Nucleus accumbens (tissue), 56 donors: ENCODE results near the gene PON2.
"Not testable (repeated sequence)": the region's sequence is repeated elsewhere in the genome, so short reads cannot be mapped to it uniquely, and the experiment has no call there.

ENCODE experiments used
- DNase-seq, 56 donors: peaks; one replicate each; lab custom pipeline; 2025; lab: John Stamatoyannopoulos, UW

Gene PON2

DNA sequence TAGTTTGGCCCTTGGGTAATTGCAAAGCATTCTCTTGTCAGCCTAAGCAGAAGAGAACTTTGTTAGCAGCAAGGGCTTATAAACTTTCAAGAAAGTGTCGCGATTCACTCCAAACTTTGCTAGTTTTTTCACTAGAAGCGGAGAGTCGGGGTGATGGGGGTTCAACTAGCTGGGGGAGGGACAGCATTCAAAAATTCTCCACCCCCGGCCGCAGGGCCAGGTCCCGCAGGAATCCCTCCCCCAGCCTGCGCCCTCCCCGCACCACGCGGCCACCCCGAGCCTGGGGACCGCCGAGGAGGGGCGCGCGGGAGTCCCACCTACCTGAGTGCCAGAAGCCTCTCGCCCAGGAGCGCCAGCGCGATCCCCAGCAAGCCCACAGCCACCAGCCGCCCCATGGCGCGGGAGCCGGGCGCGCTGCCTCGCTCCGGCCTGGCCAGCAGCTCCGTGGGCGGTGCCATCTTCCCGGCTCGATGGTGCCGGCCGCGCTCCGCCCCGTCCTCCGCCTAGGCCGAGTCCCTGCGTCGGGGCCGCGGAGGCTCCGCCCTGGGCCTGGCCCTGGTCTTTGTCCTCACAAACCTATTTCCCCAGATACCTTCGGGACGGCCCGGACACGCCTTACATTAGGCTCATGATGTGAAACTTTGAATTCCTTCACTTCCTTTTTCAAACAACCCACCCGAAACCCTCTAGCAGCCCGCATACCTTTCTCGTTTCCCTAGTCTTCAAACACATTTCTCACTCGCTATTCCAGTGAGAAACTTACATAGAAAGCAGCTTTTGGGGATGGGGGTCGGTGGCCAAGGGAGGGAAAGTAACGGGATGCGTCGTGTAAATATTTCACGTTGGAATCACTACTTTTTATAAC lies at the start of gene PON2:
TSS of gene PON2 (minus strand) at position 472 of the 865 bp plus-strand sequence. CDS start at position 395, 77 bp downstream.
- peak in 53 of 56 donors; percentile 8 to 85 (median 61) for DNase-seq

DNA sequence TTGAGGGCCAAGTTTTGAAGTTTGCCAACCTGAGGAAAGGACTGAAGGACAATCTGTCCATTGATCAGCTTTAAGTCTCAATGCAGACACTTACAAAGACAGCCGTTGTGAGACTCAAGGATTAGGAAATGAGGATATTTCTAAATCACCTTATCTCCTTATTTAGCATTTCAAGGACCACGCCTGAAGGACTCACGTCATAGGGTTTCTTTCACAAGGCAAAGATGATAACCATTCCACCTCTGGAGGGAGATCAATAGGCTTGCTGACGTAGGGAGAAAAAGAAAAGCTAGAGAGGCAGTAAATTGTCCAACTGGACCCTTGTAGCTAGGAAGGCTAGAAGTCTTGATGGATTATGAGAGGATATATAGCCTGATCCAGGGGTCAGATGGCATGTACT lies 47.6 kb upstream of the PON2 start:
- DNase-seq = no peak

DNA sequence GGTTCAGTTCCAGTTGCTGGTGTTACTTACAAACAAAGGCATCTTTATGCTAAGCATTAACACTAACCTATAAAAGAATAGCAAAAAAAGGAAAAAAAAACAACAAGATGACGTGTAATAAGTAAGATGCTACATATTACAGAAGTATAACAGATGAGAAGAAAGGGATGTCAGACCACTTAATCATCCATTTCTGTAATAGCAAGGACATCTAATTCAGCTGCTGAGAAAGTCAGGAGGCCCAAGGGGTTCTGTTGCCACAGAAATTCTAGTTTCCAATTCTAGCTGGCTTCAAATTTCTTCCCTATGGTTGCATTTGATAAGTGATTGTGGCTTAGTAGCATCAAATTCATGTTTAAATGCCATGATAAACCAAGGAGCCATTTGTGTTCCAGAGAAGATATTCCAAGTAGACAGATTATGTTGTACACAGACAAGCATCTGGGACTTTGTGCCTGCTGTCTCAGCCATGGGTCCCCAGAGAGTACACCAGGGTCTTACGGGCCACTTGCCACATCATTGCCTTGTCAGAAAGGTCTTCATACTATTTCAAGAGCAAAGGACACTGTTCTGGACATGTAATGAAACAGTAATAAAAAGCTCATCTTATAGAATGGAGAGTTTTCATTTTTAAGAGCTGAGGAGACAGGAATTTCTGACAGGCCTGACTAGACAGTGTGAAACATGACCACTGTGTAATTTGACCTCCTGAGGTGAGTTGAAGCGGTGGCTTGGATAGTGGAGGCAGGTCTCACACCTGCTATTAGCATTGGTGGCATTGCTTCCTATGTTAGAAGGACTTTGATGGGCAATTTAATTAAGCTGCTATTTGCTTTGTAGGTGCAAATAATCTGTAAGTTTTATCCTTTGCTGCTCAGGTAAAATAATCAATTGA lies 46.7 kb upstream of the PON2 start:
- DNase-seq = no peak

DNA sequence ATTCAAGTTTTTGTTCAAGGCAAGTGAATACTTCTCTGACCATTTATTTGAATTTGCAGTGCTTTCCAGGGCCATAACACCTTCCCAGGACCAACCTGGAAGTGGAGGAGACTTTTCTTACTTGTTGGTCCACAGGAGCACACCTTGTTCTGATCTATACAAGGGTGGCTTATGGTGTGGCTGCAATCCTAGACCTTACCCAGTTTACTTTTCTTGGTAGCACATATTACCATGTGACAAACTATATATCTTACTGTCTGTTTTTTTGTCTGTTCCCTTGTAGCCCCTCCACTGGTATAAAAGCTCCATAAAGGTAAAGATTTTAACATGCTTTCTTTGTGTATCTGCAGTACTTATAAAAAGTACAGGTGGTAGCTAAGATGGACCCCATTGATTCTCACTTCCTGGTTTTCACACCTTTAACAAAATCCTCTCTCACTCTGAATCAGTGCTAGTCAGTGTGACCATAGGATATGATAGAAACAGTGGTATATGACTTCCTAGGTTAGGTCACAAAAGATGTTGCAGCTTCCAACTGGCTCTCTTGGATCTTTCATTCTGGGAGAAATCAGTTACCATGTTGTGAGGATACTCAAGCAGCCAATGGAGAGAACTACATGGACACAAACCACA lies 45.3 kb upstream of the PON2 start:
- no peak for DNase-seq

DNA sequence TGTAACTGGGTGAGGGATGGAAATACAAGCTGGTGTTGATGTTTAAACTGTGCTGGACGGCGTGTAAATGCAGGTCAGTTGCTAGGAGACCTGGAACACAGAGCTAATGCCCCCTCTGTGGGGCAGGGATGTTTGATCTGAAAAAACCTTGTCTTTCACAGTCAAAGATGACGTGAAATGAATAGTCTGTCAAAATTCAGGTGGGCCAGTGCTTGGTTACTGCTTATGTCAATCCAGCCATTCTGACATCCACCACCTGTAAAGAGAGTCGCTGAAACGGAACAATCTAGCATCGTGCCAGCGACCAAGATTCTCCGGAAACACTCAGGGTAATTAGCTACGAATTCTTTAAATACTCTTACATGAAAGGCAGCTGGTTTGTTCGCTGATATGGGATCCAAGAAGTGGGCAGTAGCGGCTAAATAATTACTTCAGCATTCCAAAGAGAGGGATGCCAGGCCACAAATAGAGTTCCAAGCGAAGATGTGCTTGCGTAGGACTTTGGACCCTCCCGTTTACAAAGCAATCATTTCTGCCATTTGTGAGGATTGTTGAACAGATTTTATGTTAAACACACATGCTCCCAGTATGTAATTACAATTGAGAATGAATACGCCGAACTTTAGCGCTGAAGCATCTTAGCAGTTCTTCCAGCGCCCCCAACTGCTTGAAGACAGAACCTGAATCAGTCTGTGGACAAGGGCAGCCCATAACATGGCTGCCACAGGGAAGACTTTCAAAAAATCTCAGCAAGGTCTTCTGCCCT lies 43.6 kb upstream of the PON2 start:
- DNase-seq = peak in 42 of 56 donors; percentile 6 to 79 (median 37)

DNA sequence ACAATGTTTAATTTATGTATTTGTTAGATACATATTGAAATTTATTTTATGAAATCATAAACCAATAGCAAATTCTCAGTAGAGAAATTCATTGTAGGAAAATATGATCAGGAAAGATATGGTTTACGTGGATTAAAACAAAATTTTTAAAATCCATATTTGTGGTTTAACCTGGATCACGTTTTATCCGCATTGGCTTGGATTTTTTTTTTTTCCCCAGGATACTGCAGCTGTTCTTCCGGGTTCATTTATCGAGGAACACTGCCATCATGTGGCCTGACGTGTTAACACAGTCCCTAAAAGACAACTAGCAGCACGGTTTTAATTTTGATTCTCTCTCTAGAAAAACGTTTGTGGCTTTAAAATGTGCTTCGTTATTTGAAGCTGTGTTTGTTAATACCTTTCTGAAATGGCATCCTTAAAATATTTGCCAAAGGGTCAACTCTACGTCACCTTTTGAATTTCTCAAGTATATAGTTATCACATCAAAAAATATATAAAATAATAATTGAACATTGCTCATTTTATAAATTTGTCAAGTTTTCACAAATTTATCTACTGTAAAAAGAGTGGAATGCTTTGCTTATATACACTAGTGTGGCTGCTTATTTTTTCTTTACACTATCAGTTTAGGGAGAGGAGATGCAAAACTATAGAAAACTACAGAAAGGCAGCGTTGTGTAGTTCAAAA lies 42.2 kb upstream of the PON2 start:
- DNase-seq = peak in 43 of 56 donors; percentile 2 to 86 (median 38)

DNA sequence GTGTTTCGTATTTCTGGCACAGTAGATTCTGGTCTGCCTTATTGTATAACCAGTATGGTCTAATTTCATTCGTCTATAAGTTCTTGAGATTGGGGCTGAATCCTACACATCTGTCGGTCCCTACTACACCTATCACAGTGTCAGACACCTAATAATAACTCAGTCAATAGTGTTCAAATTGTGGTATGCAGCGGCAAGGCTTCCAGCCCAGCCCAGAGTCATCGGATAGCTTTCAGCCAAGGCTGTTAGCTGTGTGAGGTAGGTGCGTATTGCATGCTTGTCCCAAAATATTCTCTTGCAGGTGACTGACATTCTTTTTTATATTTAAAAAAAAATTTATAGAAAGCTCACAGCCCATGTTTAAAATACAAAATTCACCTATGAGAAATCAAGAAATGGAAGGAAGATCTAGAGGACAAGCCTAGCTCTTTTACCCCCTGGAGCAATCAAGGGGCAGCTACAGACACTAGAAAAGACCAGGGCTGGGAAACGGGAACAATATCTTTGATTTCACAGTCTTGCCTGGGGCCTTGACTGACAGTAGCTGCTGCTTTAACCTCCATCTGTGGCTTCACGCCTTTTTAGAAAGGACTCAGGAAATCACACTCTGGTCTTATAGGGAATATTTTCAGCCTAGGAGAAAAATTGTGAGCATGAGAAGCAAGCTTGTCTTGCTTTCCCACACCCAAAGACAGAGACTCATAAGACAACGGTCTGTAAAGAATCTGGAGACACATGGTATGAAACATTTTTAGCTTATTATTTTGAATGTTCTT lies 41.4 kb upstream of the PON2 start:
- DNase-seq = no peak

DNA sequence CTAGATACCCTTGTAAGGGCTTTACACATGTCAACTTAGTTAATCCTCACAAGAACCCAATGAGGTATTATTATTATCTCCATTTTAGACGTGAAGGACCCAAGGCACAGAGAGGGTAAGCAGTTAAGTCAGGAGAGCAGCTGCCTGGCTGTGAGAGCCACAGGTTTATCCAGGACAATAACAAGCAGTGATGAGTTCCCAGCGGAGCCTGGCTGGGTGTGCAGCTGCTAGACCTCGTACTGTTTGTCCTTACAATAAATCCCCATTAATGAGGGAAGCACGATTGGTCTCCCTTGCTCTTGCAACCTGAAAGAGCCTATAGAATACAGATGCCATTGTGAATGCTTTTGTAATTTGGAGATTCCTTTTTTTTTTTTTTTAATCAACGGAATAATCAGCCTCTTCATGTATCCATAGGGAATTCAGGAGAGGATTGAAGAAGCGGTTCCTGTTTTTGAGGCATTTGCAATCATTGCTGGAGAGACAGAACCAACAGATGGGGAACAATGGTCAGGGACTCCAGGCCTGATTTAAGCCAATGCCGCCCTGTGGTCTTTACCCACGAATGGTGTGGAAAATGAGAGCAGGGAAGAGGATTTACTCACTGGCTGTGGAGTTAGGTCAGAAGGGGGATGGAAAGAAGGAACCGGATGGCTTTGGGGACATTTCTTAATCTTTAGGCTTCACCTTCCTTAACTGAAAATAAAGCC lies 38.6 kb upstream of the PON2 start:
- no peak for DNase-seq

DNA sequence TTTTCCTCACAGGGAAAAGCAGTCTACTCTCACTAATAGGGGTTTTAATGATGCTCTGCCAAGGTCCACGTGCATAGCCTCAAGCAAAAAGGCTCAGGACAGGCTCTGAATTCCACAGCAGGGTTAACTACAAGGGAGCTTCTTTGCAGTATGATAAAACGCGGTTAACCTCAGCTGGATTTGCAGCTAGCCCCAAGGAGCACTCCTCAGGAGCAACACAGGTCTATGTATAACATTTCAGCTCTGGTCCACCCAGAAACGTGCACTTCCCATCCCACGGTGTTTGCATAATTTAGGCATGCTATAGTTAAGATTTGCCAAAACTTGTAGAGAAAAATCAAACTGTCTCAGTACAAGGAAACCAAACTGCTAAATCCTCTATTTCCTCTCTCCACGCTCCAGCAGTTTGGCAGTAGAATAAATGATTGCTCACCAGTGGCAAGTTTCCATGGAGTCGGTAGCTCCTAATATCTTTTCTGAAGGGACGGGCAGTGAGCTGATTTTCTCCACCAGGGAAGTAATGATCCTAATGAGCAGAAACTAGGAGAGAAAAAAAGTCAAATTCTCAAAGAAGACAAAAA lies 37.8 kb upstream of the PON2 start:
- DNase-seq = peak in 1 of 56 donors; percentile 7

DNA sequence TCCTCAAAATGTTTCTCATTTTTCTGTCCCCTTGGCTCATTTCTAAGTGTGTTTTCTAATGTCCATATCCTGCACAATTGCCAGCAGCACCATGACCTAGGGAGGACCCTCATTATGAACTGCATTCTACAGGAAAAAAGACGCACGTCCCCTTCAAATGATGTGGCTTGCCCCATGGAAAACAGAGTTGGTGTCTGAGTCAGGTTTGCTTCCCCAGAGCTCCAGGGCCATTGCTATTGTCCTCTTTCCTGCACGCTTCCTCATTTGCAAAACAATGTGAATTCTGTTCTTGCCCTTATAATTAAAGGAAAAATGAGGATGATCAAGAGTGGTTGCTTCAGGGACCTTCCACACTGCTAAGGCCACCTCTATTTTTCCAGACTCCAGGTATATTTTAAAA lies 36.2 kb upstream of the PON2 start:
- DNase-seq = no peak

DNA sequence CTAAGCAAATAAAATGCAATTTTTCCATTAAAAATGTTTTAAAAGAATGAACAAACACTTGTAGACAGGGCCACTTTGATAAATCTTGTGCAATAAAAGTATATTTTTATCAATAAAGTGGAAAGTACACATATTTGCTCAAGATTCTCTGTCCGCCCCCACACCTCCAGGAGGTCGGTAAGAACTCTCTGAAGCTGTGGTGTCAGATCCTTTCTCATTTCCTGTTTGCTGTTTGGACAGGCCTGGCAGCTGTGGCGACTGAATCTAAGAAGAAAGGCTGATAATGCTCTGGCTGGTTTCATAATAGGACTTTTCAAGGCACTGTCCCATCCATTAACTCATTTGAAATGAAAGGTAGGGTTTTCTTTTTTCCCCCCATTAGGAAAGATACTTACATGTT lies 35.6 kb upstream of the PON2 start:
- DNase-seq = peak in 1 of 56 donors; percentile 12

DNA sequence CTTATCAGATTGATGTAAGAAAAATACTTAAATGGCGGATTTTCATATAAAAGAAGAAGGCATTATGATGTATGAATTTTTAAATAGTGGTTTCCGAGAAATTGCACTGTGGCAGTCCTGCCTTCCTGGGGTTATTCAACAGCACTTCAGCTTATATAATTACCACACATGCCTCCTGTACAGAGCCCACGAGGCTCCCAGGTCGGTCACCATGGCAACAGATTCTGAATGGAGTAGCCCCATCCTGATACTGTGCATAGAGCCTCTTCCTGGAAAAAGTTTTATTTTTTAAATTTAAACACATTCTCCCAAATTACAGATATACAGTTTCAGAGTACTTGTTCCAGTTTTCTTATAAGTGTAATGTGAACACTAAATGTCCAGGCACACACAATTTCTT lies 35.0 kb upstream of the PON2 start:
- no peak for DNase-seq

DNA sequence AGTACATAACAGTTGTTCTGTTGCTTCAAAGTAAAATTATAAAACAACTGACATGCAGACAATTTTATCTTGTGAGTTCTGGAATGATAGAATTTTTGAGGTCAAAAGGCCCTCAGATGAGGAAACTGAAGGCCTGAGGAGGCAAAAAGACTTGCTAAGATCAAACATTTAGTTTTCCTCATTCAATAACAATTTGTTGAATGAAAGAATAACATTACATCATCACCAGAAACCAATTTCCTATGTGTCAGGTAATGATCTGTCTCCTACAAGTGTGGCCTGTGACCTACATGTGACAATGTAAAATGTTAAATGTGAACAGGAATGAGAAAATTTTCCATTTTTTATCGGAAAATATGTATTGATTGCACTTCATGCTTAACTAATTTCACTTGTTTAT lies 34.4 kb upstream of the PON2 start:
- DNase-seq = no peak

DNA sequence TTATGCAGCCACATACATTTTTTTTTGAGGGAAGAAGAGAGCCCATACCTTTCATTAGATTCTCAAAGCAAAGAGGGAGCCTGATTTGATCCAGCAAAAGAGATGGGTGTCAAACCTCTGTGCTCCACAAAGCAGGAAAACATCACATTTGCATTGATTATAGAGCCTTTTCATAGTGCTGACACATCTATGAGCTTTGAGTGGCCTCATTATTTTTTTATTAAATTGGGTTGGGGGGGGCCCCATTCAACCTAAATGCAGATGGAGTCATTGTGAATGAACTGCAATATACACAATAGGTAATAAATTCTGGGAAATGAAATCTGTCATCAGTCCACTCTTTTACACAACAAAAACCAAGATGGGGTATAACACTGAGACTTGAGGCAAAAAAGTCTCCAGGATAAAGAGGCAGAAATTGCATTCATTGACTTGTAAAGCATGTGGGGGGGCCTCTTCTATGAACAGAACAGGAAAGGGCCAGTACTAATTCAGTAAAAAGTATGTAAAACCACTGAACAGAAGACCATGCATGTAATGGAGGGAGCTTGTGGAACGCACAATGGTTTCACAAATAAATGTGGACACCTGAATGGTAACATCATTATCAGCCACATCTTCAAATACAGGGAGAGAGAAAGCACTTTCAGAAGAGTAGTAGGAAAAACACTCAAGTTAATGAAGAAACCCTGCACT lies 33.2 kb upstream of the PON2 start:
- no peak for DNase-seq

DNA sequence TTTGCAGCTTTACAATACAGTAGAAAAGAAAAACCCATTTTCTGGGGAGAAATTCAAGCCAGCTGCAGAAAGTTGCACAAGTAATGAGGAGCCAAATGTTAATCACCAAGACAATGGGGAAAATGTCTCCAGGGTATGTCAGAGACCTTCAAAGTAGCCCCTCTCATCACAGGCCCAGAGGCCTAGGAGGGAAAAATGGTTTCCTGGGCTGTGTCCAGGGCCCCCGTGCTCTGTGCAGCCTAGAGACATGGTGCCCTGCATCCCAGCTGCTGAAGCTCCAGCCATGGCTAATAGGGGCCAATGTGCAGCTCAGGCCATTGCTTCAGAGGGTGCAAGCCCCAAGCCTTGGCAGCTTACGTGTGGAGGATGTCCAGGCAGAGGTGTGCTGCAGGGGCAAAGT lies 25.8 kb upstream of the PON2 start:
- DNase-seq = not testable (repeated sequence)

DNA sequence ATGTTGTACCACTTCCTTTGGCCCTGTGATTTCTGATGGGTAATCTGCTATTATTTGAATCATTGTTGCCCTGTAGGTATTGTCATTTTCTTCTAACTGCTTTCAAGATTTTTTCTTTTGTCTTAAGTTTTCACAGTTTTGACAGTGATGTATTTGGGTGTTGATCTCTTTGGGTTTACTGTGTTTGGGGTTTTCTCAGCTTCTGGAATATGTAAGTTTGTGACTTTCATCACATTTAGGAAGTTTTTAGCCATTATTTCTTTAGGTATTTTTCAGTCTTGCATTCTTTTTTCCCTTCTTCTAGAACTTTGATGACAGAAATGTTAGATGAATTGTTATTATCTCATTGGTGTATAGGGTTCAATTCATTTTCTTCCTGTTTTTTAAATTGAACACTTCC lies 23.1 kb upstream of the PON2 start:
- DNase-seq = no peak

DNA sequence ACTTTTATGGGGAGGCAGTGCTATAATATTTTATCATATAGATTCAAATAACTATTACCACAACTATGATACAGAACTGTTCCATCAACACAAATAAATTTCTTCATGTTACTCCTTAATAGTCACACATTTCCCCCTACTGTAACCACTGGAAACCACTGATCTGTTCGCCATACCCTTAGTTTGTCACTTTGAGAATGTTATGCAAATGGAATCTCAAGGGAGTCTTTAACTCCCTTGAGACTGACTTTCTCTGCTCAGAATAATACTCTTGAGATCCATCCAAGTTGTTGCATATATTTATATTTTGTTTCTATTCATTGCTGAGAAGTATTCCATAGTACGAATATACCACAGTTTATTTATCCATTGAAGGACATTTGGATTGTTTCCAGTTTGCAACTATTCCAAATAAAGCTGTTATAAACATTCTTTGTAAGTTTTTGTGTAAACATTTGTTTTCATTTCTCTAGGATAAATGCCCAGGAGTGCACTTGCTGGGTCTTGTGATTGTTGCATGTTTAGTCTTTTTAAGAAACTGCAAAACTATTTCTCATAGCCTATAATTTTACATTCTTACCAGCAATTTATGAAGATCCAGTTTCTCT lies 19.7 kb upstream of the PON2 start:
- DNase-seq = no peak
